ENCODE measurements around the gene ZNF165. TPM values are rescaled to one million over a fixed set of nuclear protein-coding genes. Genes with fewer than 3 reads are reported as not detected.

Gene ZNF165
- total RNA-seq, 4 donors from 2014 or later: 1.1 to 2.1 (median 1.2) TPM; not detected in 1

DNA sequence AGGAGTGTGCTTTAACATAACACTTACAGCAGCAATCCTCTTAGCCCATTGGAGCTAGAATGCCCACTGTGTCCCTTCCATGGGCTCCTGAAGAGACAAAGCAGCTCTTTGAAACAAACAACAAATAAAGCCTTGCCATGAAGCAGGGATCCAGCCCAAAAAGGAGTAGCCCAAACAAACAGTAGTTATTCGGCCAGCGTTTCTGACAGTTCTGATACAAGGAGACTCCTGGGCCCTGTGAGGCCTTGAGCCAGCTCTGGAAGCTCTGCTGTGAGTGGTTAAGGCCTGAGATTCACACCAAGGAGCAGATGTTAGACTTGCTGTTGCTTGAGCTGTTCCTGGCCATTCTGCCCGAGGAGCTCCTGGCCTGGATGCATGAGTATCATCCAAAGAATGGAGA is 27.1 kb downstream of the ZNF165 start:
- Histone ChIP-seq H3K9me3 (no peaks in the 10 kb centered on the region), H3K27me3 (no peaks in the 10 kb centered on the region), H3K36me3 (no peaks in the 10 kb centered on the region), H3K4me3 (no peak overlapping the region), H3K4me1 (no peaks in the 10 kb centered on the region), H3K27ac (no peak overlapping the region)
- TF ChIP-seq POLR2A (IDR thresholded peaks at IDR 0.05): no peak
- TF ChIP-seq, protein P1, sequence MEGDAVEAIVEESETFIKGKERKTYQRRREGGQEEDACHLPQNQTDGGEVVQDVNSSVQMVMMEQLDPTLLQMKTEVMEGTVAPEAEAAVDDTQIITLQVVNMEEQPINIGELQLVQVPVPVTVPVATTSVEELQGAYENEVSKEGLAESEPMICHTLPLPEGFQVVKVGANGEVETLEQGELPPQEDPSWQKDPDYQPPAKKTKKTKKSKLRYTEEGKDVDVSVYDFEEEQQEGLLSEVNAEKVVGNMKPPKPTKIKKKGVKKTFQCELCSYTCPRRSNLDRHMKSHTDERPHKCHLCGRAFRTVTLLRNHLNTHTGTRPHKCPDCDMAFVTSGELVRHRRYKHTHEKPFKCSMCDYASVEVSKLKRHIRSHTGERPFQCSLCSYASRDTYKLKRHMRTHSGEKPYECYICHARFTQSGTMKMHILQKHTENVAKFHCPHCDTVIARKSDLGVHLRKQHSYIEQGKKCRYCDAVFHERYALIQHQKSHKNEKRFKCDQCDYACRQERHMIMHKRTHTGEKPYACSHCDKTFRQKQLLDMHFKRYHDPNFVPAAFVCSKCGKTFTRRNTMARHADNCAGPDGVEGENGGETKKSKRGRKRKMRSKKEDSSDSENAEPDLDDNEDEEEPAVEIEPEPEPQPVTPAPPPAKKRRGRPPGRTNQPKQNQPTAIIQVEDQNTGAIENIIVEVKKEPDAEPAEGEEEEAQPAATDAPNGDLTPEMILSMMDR (IDR thresholded peaks at IDR 0.05): no peak
- intact Hi-C loops (cut with DNase I; ENCODE audit: low total_unique reads): no loop called here
- no peak for DNase-seq

DNA sequence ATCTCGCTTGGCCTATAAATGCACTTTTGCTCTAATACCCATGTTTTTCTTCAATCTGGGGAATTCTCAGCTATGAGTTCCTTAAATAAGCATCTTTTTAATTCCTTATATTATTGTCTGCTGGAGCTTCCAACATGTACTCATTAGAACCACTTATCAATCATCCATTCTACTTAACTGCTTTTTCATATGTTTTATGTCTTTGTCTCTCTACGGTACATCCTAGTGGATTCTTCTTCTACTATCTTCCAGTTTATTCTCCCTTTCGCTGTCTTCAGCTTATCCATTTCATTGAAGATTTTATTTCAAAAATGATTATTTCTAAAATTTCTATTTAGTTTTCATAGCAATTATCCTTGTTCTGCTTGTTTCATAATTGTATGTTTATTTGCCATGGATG is 31.6 kb downstream of the ZNF165 start:
- no peaks in the 10 kb centered on the region for H3K9me3 ChIP-seq
- TF ChIP-seq POLR2A (IDR thresholded peaks at IDR 0.05): no peak
- TF ChIP-seq, protein P1 (IDR thresholded peaks at IDR 0.05): no peak
- DNase-seq: no peak
- H3K27ac ChIP-seq: no peak overlapping the region
- intact Hi-C loops (cut with DNase I; ENCODE audit: low total_unique reads): no loop called here
- no peak overlapping the region for H3K4me3 ChIP-seq
- H3K4me1 ChIP-seq: no peaks in the 10 kb centered on the region
- H3K27me3 ChIP-seq: no peaks in the 10 kb centered on the region
- H3K36me3 ChIP-seq: no peaks in the 10 kb centered on the region

DNA sequence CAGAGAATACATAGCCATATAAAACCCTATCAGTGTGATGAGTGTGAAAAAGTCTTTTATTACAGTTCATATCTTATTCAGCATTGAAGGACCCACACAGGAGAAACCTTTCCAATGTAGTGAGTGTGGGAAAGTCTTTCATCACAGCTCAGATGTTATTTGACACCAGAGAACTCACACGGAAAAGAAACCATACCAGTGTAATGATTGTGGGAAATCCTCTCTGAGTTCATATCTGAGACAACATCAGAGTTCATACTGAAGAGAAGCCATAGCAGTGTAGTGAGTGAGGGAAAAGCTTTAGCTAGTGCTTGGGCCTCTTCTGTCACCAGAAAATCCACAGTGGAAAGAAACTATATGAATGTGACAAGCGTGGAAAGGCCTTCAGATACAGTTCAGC is 35.4 kb downstream of the ZNF165 start:
- Histone ChIP-seq H3K36me3 (no peaks in the 10 kb centered on the region), H3K4me3 (no peak overlapping the region), H3K27me3 (no peaks in the 10 kb centered on the region), H3K27ac (no peak overlapping the region), H3K4me1 (no peaks in the 10 kb centered on the region), H3K9me3 (no peaks in the 10 kb centered on the region)
- intact Hi-C loops (cut with DNase I; ENCODE audit: low total_unique reads): no loop called here
- no peak for TF ChIP-seq POLR2A (IDR thresholded peaks at IDR 0.05)
- TF ChIP-seq, protein P1 (IDR thresholded peaks at IDR 0.05): no peak
- no peak for DNase-seq

DNA sequence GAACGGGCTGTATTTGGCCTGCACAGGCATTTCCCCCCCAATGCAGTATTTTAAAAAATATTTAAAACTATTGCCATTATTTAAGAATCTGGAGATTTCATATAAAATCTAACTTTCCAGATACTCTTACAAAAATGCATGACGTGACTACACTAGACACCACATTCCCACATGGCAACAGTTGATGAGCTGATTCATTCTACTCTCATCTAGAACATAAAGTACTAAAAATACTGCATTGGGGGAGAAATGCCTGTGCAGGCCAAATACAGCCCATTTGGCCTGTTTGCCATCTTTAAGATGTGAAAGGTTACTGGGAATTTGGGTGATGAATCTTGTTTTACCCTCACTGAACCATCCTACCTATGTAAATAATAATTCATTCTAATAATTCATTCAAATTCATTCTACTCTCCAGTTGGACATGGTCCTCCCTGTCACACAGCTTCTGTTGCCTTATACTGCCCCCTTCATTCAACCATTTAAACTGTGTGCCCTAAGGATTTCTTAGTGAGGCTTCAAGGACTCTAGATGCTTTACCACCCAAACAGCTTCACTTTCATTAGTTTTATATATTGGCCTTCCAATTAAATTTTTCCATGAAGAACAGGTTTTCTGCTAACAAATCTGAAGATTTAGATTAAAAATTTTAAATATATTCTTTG is 37.1 kb downstream of the ZNF165 start:
- intact Hi-C loops (cut with DNase I; ENCODE audit: low total_unique reads): no loop called here
- Histone ChIP-seq H3K9me3 (no peaks in the 10 kb centered on the region), H3K27me3 (no peaks in the 10 kb centered on the region), H3K4me1 (no peaks in the 10 kb centered on the region), H3K4me3 (no peak overlapping the region), H3K36me3 (no peaks in the 10 kb centered on the region), H3K27ac (no peak overlapping the region)
- TF ChIP-seq, protein P1 (IDR thresholded peaks at IDR 0.05): no peak
- TF ChIP-seq POLR2A (IDR thresholded peaks at IDR 0.05): no peak
- DNase-seq: no peak

DNA sequence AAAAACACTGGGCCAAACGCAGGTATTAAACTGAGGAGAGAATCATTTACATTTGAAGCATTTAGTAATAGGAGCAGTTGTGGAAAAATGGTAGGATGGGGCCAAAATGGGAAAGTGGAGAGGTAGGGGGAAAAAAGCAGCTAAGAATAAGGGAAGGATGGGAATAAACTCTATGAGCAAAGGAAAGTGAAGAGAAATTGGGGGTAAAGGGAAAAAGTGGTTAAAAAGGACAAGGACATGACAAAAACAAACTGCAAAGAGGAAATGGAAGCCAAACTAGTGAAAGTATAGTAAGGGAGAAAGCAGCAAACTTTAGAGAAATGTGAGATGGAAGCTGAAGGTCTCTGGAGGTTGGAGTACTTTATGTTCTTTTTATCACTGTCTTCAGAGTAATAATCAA is 37.8 kb downstream of the ZNF165 start:
- Histone ChIP-seq H3K27me3 (no peaks in the 10 kb centered on the region), H3K4me1 (no peaks in the 10 kb centered on the region), H3K27ac (no peak overlapping the region), H3K4me3 (no peak overlapping the region), H3K36me3 (no peaks in the 10 kb centered on the region), H3K9me3 (no peaks in the 10 kb centered on the region)
- TF ChIP-seq POLR2A (IDR thresholded peaks at IDR 0.05): no peak
- TF ChIP-seq, protein P1 (IDR thresholded peaks at IDR 0.05): no peak
- no peak for DNase-seq
- intact Hi-C loops (cut with DNase I; ENCODE audit: low total_unique reads): no loop called here

Data from uterus (tissue), 4 donors.